Activated CD4-positive, alpha-beta memory T cell treated with anti-CD3 and anti-CD28 coated beads for 36 hours (primary cell): ENCODE data around the gene S100P. TPM values are rescaled to one million over a fixed set of nuclear protein-coding genes. Genes with fewer than 3 reads are reported as not detected.

Experiments used
- CTCF ChIA-PET: fragments of 350-600 bp; sonication (Branson Sonifier 250); formaldehyde crosslinking; loops from one replicate; lab custom pipeline; 2021; ENCODE audit warnings: antibody characterized with exemption, inconsistent platforms; lab: Charles Lee
- POLR2A ChIA-PET: fragments of 350-600 bp; sonication (Branson Sonifier 250); formaldehyde crosslinking; loops from one replicate; lab custom pipeline; 2021; ENCODE audit warnings: antibody characterized with exemption; lab: Charles Lee
- DNase-seq: peaks from one replicate; pipeline ENCODE4 v3.0.0-alpha.2; 2020
- H3K27ac Mint-ChIP-seq: one replicate; pipeline ENCODE4 v1.8.0; 2021; ENCODE audit warnings: mixed read lengths
- H3K27me3 Mint-ChIP-seq: one replicate; pipeline ENCODE4 v1.8.0; 2021; ENCODE audit warnings: mixed read lengths
- H3K36me3 Mint-ChIP-seq: one replicate; pipeline ENCODE4 v1.8.0; 2021; ENCODE audit warnings: mixed read lengths
- H3K4me1 Mint-ChIP-seq: one replicate; pipeline ENCODE4 v1.8.0; 2021; ENCODE audit warnings: low read depth, mixed read lengths
- H3K4me3 Mint-ChIP-seq: one replicate; pipeline ENCODE4 v1.8.0; 2021; ENCODE audit warnings: mild to moderate bottlenecking, mixed read lengths
- H3K9me3 Mint-ChIP-seq: one replicate; pipeline ENCODE4 v1.8.0; 2021; ENCODE audit warnings: mixed read lengths
- intact Hi-C: fragments of 100-400 bp; cut with micrococcal nuclease; formaldehyde crosslinking; loops from one replicate; pipeline ENCODE4 v1.15.1; 2023
- total RNA-seq, 2 experiments: library from RNA; stranded (reverse); gene quantifications; one replicate each; pipeline ENCODE4 v1.2.3, GENCODE V29; 2021

Gene S100P
- total RNA-seq, 2 experiments from 2014 or later = 19.3 to 20.3 TPM

- POLR2A ChIA-PET = interaction anchor here (0.8 kb wide), 1 partner anchor 147 kb away, joined by 3 read pairs; no protein-coding TSS in a partner anchor
- Mint-ChIP-seq H3K27ac (no peak overlapping the region), H3K4me1 (peaks cover 5% of the 10 kb centered on the region), H3K36me3 (no peaks in the 10 kb centered on the region), H3K4me3 (no peak overlapping the region), H3K27me3 (no peaks in the 10 kb centered on the region), H3K9me3 (no peaks in the 10 kb centered on the region)
- intact Hi-C loops = no loop called here
- DNase-seq = no peak
- CTCF ChIA-PET = interaction anchor here (1.2 kb wide), 1 partner anchor 147 kb away, joined by 7 read pairs; no protein-coding TSS in a partner anchor
These were observed 33.6 kb downstream of the S100P start for GRCh38 chr4:6727081-6727942.

GRCh38 chr4:6727943-6728250 lies 34.2 kb downstream of the S100P start:
- intact Hi-C loops = no loop called here
- H3K27ac Mint-ChIP-seq = no peak overlapping the region
- CTCF ChIA-PET = no interaction called here
- H3K27me3 Mint-ChIP-seq = no peaks in the 10 kb centered on the region
- DNase-seq = no peak
- peaks cover 5% of the 10 kb centered on the region for H3K4me1 Mint-ChIP-seq
- H3K4me3 Mint-ChIP-seq = no peak overlapping the region
- no peaks in the 10 kb centered on the region for H3K9me3 Mint-ChIP-seq
- POLR2A ChIA-PET = no interaction called here
- H3K36me3 Mint-ChIP-seq = no peaks in the 10 kb centered on the region

GRCh38 chr4:6728320-6729029 lies 34.8 kb downstream of the S100P start:
- no peaks in the 10 kb centered on the region for H3K36me3 Mint-ChIP-seq
- DNase-seq = no peak
- peaks cover 5% of the 10 kb centered on the region for H3K4me1 Mint-ChIP-seq
- POLR2A ChIA-PET = no interaction called here
- H3K27ac Mint-ChIP-seq = no peak overlapping the region
- no peak overlapping the region for H3K4me3 Mint-ChIP-seq
- intact Hi-C loops = no loop called here
- CTCF ChIA-PET = no interaction called here
- H3K27me3 Mint-ChIP-seq = no peaks in the 10 kb centered on the region
- H3K9me3 Mint-ChIP-seq = no peaks in the 10 kb centered on the region

- H3K4me1 Mint-ChIP-seq = peaks cover 5% of the 10 kb centered on the region
- H3K27ac Mint-ChIP-seq = no peak overlapping the region
- H3K27me3 Mint-ChIP-seq = no peaks in the 10 kb centered on the region
- no peak for DNase-seq
- H3K36me3 Mint-ChIP-seq = no peaks in the 10 kb centered on the region
- H3K4me3 Mint-ChIP-seq = no peak overlapping the region
- POLR2A ChIA-PET = no interaction called here
- no peaks in the 10 kb centered on the region for H3K9me3 Mint-ChIP-seq
- CTCF ChIA-PET = interaction anchor here (0.6 to 1.5 kb wide), 2 partner anchors 10 to 25 kb away, joined by 3 to 5 read pairs; no protein-coding TSS in a partner anchor
- intact Hi-C loops = no loop called here
These were observed 37.1 kb downstream of the S100P start for GRCh38 chr4:6730603-6731317.

GRCh38 chr4:6731318-6731675 lies 37.6 kb downstream of the S100P start:
- Mint-ChIP-seq H3K36me3 (no peaks in the 10 kb centered on the region), H3K4me1 (peaks cover 5% of the 10 kb centered on the region), H3K27ac (no peak overlapping the region), H3K4me3 (no peak overlapping the region), H3K27me3 (no peaks in the 10 kb centered on the region), H3K9me3 (no peaks in the 10 kb centered on the region)
- ChIA-PET CTCF (interaction anchor here (1.5 kb wide), 1 partner anchor 11 kb away, joined by 5 read pairs; no protein-coding TSS in a partner anchor), POLR2A (no interaction called here)
- intact Hi-C loops = no loop called here
- DNase-seq = no peak

GRCh38 chr4:6731780-6732179 lies 38.1 kb downstream of the S100P start:
- ChIA-PET POLR2A (no interaction called here), CTCF (no interaction called here)
- peaks cover 5% of the 10 kb centered on the region for H3K4me1 Mint-ChIP-seq
- no peak overlapping the region for H3K27ac Mint-ChIP-seq
- no peaks in the 10 kb centered on the region for H3K27me3 Mint-ChIP-seq
- H3K4me3 Mint-ChIP-seq = no peak overlapping the region
- no peak for DNase-seq
- intact Hi-C loops = no loop called here
- H3K9me3 Mint-ChIP-seq = no peaks in the 10 kb centered on the region
- H3K36me3 Mint-ChIP-seq = no peaks in the 10 kb centered on the region

GRCh38 chr4:6732441-6733357 lies 39.0 kb downstream of the S100P start:
- Mint-ChIP-seq H3K27me3 (no peaks in the 10 kb centered on the region), H3K36me3 (no peaks in the 10 kb centered on the region), H3K4me1 (peaks cover 5% of the 10 kb centered on the region), H3K27ac (no peak overlapping the region), H3K4me3 (no peak overlapping the region), H3K9me3 (no peaks in the 10 kb centered on the region)
- CTCF ChIA-PET = interaction anchor here (1.0 kb wide), 2 partner anchors 49 to 141 kb away, joined by 3 to 4 read pairs; no protein-coding TSS in a partner anchor
- DNase-seq = no peak
- POLR2A ChIA-PET = no interaction called here
- intact Hi-C loops = no loop called here

GRCh38 chr4:6733358-6734164 lies 39.9 kb downstream of the S100P start:
- H3K4me1 Mint-ChIP-seq = no peaks in the 10 kb centered on the region
- CTCF ChIA-PET = interaction anchor here (1.0 to 1.1 kb wide), 2 partner anchors 13 to 48 kb away, joined by 3 read pairs; no protein-coding TSS in a partner anchor

GRCh38 chr4:6734165-6734786 lies 40.6 kb downstream of the S100P start:
- Mint-ChIP-seq H3K4me3 (no peak overlapping the region), H3K4me1 (no peaks in the 10 kb centered on the region), H3K36me3 (no peaks in the 10 kb centered on the region), H3K27ac (no peak overlapping the region), H3K9me3 (no peaks in the 10 kb centered on the region), H3K27me3 (no peaks in the 10 kb centered on the region)
- intact Hi-C loops = no loop called here
- CTCF ChIA-PET = interaction anchor here (1.1 kb wide), 1 partner anchor 14 kb away, joined by 3 read pairs; no protein-coding TSS in a partner anchor
- POLR2A ChIA-PET = no interaction called here
- no peak for DNase-seq

More at GRCh38 chr4:6733358-6734164, 39.9 kb downstream of the S100P start:
- POLR2A ChIA-PET = no interaction called here
- H3K27ac Mint-ChIP-seq = no peak overlapping the region
- no peaks in the 10 kb centered on the region for H3K9me3 Mint-ChIP-seq
- intact Hi-C loops = no loop called here
- no peak for DNase-seq
- H3K36me3 Mint-ChIP-seq = no peaks in the 10 kb centered on the region
- H3K27me3 Mint-ChIP-seq = no peaks in the 10 kb centered on the region
- H3K4me3 Mint-ChIP-seq = no peak overlapping the region

GRCh38 chr4:6739920-6740319 lies 46.2 kb downstream of the S100P start:
- intact Hi-C loops = no loop called here
- Mint-ChIP-seq H3K27me3 (no peaks in the 10 kb centered on the region), H3K9me3 (peaks cover 6% of the 10 kb centered on the region), H3K36me3 (no peaks in the 10 kb centered on the region), H3K4me3 (no peak overlapping the region), H3K27ac (no peak overlapping the region), H3K4me1 (peaks cover 12% of the 10 kb centered on the region)
- CTCF ChIA-PET = no interaction called here
- POLR2A ChIA-PET = no interaction called here
- no peak for DNase-seq
